Limb (tissue), 2 donors: ENCODE measurements around the gene PLTP.

ENCODE experiments used
- DNase-seq, 2 donors: peaks; one replicate each; pipeline ENCODE4 v3.0.0-alpha.2; 2016; ENCODE audit errors: extremely low spot score in 2 of 2

PLTP gene

GRCh38 chr20:45850926-45851325 is 61.0 kb downstream of the PLTP start:
- no peak for DNase-seq

GRCh38 chr20:45850238-45850637 is 61.7 kb downstream of the PLTP start:
- no peak for DNase-seq

- no peak for DNase-seq
Observed at GRCh38 chr20:45848969-45849582, 62.9 kb downstream of the PLTP start.
